Type B pancreatic cell (in vitro differentiated cells): ENCODE measurements around the gene TXNL4A. TPM values are rescaled to one million over a fixed set of nuclear protein-coding genes. Genes with fewer than 3 reads are reported as not detected.

Experiments used
- DNase-seq: peaks from one replicate; pipeline ENCODE4 v3.0.0; 2021; ENCODE audit warnings: mixed read lengths; ENCODE audit not compliant: unreplicated experiment; ENCODE audit errors: extremely low spot score
- H3K27ac Mint-ChIP-seq: 2 replicates; pipeline ENCODE4 v1.8.0; 2021; ENCODE audit warnings: mild to moderate bottlenecking, mixed read lengths
- H3K27me3 Mint-ChIP-seq: 2 replicates; pipeline ENCODE4 v1.8.0; 2021; ENCODE audit warnings: mixed read lengths
- H3K36me3 Mint-ChIP-seq: 2 replicates; pipeline ENCODE4 v1.8.0; 2021; ENCODE audit warnings: mixed read lengths
- H3K4me1 Mint-ChIP-seq: one replicate; pipeline ENCODE4 v1.8.0; 2021; ENCODE audit warnings: mixed read lengths; ENCODE audit not compliant: unreplicated experiment
- H3K4me3 Mint-ChIP-seq: 2 replicates; pipeline ENCODE4 v1.8.0; 2021; ENCODE audit warnings: mild to moderate bottlenecking, mixed read lengths
- H3K9me3 Mint-ChIP-seq: 2 replicates; pipeline ENCODE4 v1.8.0; 2021; ENCODE audit warnings: mixed read lengths
- CTCF ChIP-seq: fragments of 200-600 bp; sonication (generic); conservative IDR thresholded peaks from 2 replicates; pipeline ENCODE4 v1.5.0; 2021; ENCODE audit warnings: antibody characterized with exemption, mild to moderate bottlenecking
- total RNA-seq: library from RNA; stranded (reverse); gene quantifications from 2 replicates; pipeline ENCODE4 v1.2.1, GENCODE V29; 2021; ENCODE audit warnings: low replicate concordance

Gene TXNL4A
- total RNA-seq, 1 donor from 2014 or later: 103 TPM

- peaks cover 60% of the 10 kb centered on the region for H3K36me3 Mint-ChIP-seq
- no peaks in the 10 kb centered on the region for H3K27me3 Mint-ChIP-seq
- peaks cover 4% of the 10 kb centered on the region for H3K4me1 Mint-ChIP-seq
- no peak for DNase-seq
- H3K27ac Mint-ChIP-seq: no peak overlapping the region
- H3K9me3 Mint-ChIP-seq: peaks cover 13% of the 10 kb centered on the region
- H3K4me3 Mint-ChIP-seq: no peak overlapping the region
- TF ChIP-seq CTCF: no peak
Measured at GRCh38 chr18:79930020-79930642, 58.2 kb downstream of the TXNL4A start.

- TF ChIP-seq CTCF: no peak
- no peak overlapping the region for H3K27ac Mint-ChIP-seq
- peaks cover 49% of the 10 kb centered on the region for H3K36me3 Mint-ChIP-seq
- peaks cover 13% of the 10 kb centered on the region for H3K9me3 Mint-ChIP-seq
- H3K4me1 Mint-ChIP-seq: no peaks in the 10 kb centered on the region
- no peak overlapping the region for H3K4me3 Mint-ChIP-seq
- H3K27me3 Mint-ChIP-seq: no peaks in the 10 kb centered on the region
- peak; percentile 56 for DNase-seq
Measured at GRCh38 chr18:79928563-79928960, 59.8 kb downstream of the TXNL4A start.

GRCh38 chr18:79927607-79928562 is 60.5 kb downstream of the TXNL4A start:
- Mint-ChIP-seq H3K4me1 (no peaks in the 10 kb centered on the region), H3K4me3 (no peak overlapping the region), H3K36me3 (peaks cover 46% of the 10 kb centered on the region), H3K9me3 (peaks cover 7% of the 10 kb centered on the region), H3K27me3 (no peaks in the 10 kb centered on the region), H3K27ac (no peak overlapping the region)
- TF ChIP-seq CTCF: no peak
- peak; percentile 65 for DNase-seq

GRCh38 chr18:79926715-79927606 is 61.4 kb downstream of the TXNL4A start:
- TF ChIP-seq CTCF: no peak
- Mint-ChIP-seq H3K4me1 (no peaks in the 10 kb centered on the region), H3K9me3 (peaks cover 6% of the 10 kb centered on the region), H3K27me3 (no peaks in the 10 kb centered on the region), H3K4me3 (no peak overlapping the region), H3K27ac (no peak overlapping the region), H3K36me3 (peaks cover 37% of the 10 kb centered on the region)
- peak; percentile 64 for DNase-seq

- H3K4me3 Mint-ChIP-seq: no peak overlapping the region
- no peaks in the 10 kb centered on the region for H3K4me1 Mint-ChIP-seq
- H3K27me3 Mint-ChIP-seq: no peaks in the 10 kb centered on the region
- no peak overlapping the region for H3K27ac Mint-ChIP-seq
- H3K9me3 Mint-ChIP-seq: peaks cover 6% of the 10 kb centered on the region
- H3K36me3 Mint-ChIP-seq: peaks cover 34% of the 10 kb centered on the region
- TF ChIP-seq CTCF: no peak
- DNase-seq: peak; percentile 50
Measured at GRCh38 chr18:79926306-79926705, 62.1 kb downstream of the TXNL4A start.
